HEK293 (cell line): ENCODE results near the gene KRT222.
A peak's percentile ranks its signal among the peaks of the same experiment; 100 is the strongest.

Source experiments
- GFI1B ChIP-seq: fragments of 450-650 bp; formaldehyde crosslinking; IDR thresholded peaks from 2 replicates; pipeline ENCODE4 v1.5.1; 2016; ENCODE audit warnings: missing biosample characterization, missing genetic modification characterization
- HIC1 ChIP-seq: fragments of 450-650 bp; formaldehyde crosslinking; IDR thresholded peaks from 2 replicates; pipeline ENCODE4 v1.5.1; 2016; ENCODE audit warnings: missing biosample characterization, missing genetic modification characterization
- KLF16 ChIP-seq: fragments of 450-650 bp; formaldehyde crosslinking; IDR thresholded peaks from 2 replicates; pipeline ENCODE4 v1.5.1; 2017; ENCODE audit warnings: missing biosample characterization, missing genetic modification characterization
- KLF8 ChIP-seq: fragments of 450-650 bp; formaldehyde crosslinking; IDR thresholded peaks from 2 replicates; pipeline ENCODE4 v1.5.1; 2016; ENCODE audit warnings: missing biosample characterization, missing genetic modification characterization
- KLF9 ChIP-seq: fragments of 450-650 bp; formaldehyde crosslinking; IDR thresholded peaks from 2 replicates; pipeline ENCODE4 v1.5.1; 2016; ENCODE audit warnings: missing biosample characterization, missing genetic modification characterization, low read depth
- PRDM6 ChIP-seq: fragments of 450-650 bp; formaldehyde crosslinking; IDR thresholded peaks from 2 replicates; pipeline ENCODE4 v1.5.1; 2017; ENCODE audit warnings: missing biosample characterization, missing genetic modification characterization
- SALL2 ChIP-seq: fragments of 450-650 bp; formaldehyde crosslinking; IDR thresholded peaks from 2 replicates; pipeline ENCODE4 v1.5.0; 2017; ENCODE audit warnings: missing biosample characterization, mild to moderate bottlenecking, missing genetic modification characterization, borderline replicate concordance
- TRIM28 ChIP-seq: IDR thresholded peaks from 2 replicates; pipeline ENCODE4 v1.6.1; 2011; ENCODE audit warnings: low read length, control low read depth, borderline replicate concordance
- YY2 ChIP-seq: fragments of 450-650 bp; formaldehyde crosslinking; IDR thresholded peaks from 2 replicates; pipeline ENCODE4 v1.5.1; 2016; ENCODE audit warnings: missing biosample characterization, missing genetic modification characterization
- ZFP37 ChIP-seq: fragments of 450-650 bp; formaldehyde crosslinking; IDR thresholded peaks from 2 replicates; pipeline ENCODE4 v1.5.1; 2016; ENCODE audit warnings: missing biosample characterization, missing genetic modification characterization
- ZNF112 ChIP-seq: fragments of 450-650 bp; formaldehyde crosslinking; IDR thresholded peaks from 2 replicates; pipeline ENCODE4 v1.5.0; 2017; ENCODE audit warnings: missing biosample characterization, missing genetic modification characterization
- ZNF211 ChIP-seq: fragments of 450-650 bp; formaldehyde crosslinking; IDR thresholded peaks from 2 replicates; pipeline ENCODE4 v1.5.1; 2016; ENCODE audit warnings: low read depth, missing biosample characterization, missing genetic modification characterization
- ZNF26 ChIP-seq: fragments of 450-650 bp; formaldehyde crosslinking; IDR thresholded peaks from 2 replicates; pipeline ENCODE4 v1.5.1; 2016; ENCODE audit warnings: missing biosample characterization, missing genetic modification characterization
- ZNF266 ChIP-seq: fragments of 450-650 bp; formaldehyde crosslinking; IDR thresholded peaks from 2 replicates; pipeline ENCODE4 v1.5.1; 2016; ENCODE audit warnings: missing biosample characterization, missing genetic modification characterization, low read depth
- ZNF311 ChIP-seq: fragments of 450-650 bp; formaldehyde crosslinking; IDR thresholded peaks from 2 replicates; pipeline ENCODE4 v1.5.1; 2017; ENCODE audit warnings: missing biosample characterization, missing genetic modification characterization, borderline replicate concordance
- ZNF391 ChIP-seq: fragments of 450-650 bp; formaldehyde crosslinking; IDR thresholded peaks from 2 replicates; pipeline ENCODE4 v1.5.1; 2016; ENCODE audit warnings: low read depth, missing biosample characterization, missing genetic modification characterization, borderline replicate concordance
- ZNF423 ChIP-seq: fragments of 450-650 bp; formaldehyde crosslinking; IDR thresholded peaks from 2 replicates; pipeline ENCODE4 v1.5.1; 2016; ENCODE audit warnings: missing biosample characterization, missing genetic modification characterization
- ZNF514 ChIP-seq: fragments of 450-650 bp; formaldehyde crosslinking; IDR thresholded peaks from 2 replicates; pipeline ENCODE4 v1.5.1; 2016; ENCODE audit warnings: missing biosample characterization, missing genetic modification characterization
- ZNF544 ChIP-seq: fragments of 450-650 bp; formaldehyde crosslinking; IDR thresholded peaks from 2 replicates; pipeline ENCODE4 v1.5.0; 2017; ENCODE audit warnings: missing biosample characterization, missing genetic modification characterization
- ZNF600 ChIP-seq: fragments of 450-650 bp; formaldehyde crosslinking; IDR thresholded peaks from 2 replicates; pipeline ENCODE4 v1.5.1; 2016; ENCODE audit warnings: missing biosample characterization, missing genetic modification characterization
- ZNF660 ChIP-seq: fragments of 450-650 bp; IDR thresholded peaks from 2 replicates; pipeline ENCODE4 v1.5.1; 2018; ENCODE audit warnings: missing biosample characterization, mild to moderate bottlenecking, missing genetic modification characterization
- ZNF664 ChIP-seq: fragments of 450-650 bp; formaldehyde crosslinking; IDR thresholded peaks from 2 replicates; pipeline ENCODE4 v1.5.1; 2016; ENCODE audit warnings: missing biosample characterization, missing genetic modification characterization
- ZNF747 ChIP-seq: fragments of 450-650 bp; formaldehyde crosslinking; IDR thresholded peaks from 2 replicates; pipeline ENCODE4 v1.5.1; 2016; ENCODE audit warnings: missing biosample characterization, missing genetic modification characterization
- ZSCAN18 ChIP-seq: fragments of 450-650 bp; formaldehyde crosslinking; IDR thresholded peaks from 2 replicates; pipeline ENCODE4 v1.5.1; 2016; ENCODE audit warnings: missing biosample characterization, missing genetic modification characterization
- ZXDB ChIP-seq: fragments of 450-650 bp; formaldehyde crosslinking; IDR thresholded peaks from 2 replicates; pipeline ENCODE4 v1.5.1; 2016; ENCODE audit warnings: missing biosample characterization, missing genetic modification characterization
- TF ChIP-seq, protein P1 (sequence below): fragments of 450-650 bp; formaldehyde crosslinking; IDR thresholded peaks from 2 replicates; pipeline ENCODE4 v1.5.1; 2016; ENCODE audit warnings: missing biosample characterization, missing genetic modification characterization
- TF ChIP-seq, protein P2 (sequence below): fragments of 450-650 bp; formaldehyde crosslinking; IDR thresholded peaks from 2 replicates; pipeline ENCODE4; 2016; ENCODE audit warnings: missing biosample characterization, missing genetic modification characterization
- TF ChIP-seq, protein P3 (sequence below): fragments of 450-650 bp; formaldehyde crosslinking; IDR thresholded peaks from 2 replicates; pipeline ENCODE4 v1.5.1; 2016; ENCODE audit warnings: missing biosample characterization, missing genetic modification characterization

KRT222 gene

DNA sequence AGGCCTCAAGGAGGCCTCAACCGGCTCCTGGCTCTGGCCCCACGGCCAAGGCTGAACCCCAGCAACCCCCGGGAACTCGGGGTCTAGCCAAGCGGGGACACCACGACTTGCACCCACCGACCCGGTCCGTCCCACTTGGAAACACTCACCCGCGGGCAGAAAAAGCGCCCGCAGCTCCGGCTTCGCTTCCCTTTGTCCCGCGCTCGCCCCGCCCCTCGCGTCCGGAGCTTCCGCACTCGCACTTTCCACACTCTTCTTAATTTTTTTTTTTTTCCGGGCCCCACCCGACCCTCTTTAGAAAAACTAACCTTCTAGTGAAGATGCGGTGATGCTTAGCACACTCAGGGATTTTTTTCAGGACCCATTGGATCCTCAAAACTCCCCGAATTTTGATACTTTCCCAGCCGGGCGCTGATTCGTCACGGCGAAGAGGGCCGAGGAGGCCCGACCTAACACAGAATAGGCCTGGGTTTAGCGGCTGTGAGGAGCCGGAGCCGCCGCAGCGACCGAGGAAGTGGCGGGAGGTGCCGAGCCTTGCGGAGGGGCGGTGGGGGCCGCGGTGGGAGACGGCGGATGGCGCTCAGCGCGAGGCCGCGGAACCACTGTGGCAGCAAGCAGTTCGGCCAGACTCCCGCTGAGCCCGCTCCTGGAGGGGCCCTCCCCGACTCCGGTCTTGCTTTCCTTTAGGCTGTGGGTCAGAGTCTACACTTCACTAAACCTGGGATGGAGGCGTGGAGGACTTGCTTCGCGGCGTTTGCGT is 17.2 kb downstream of the KRT222 start, which contains the start of gene SMARCE1 (continued):
- no peak for TF ChIP-seq ZNF747 (tag by site-specific recombination)
- no peak for TF ChIP-seq ZNF514 (tag by site-specific recombination)
- no peak for TF ChIP-seq ZNF211 (tag by site-specific recombination)
- TF ChIP-seq ZNF266 (tag by site-specific recombination), result no peak
- no peak for TF ChIP-seq ZNF544 (tag by site-specific recombination)
- peak; percentile 93 for TF ChIP-seq ZNF660
- no peak for TF ChIP-seq PRDM6 (tag by site-specific recombination)
- TF ChIP-seq ZSCAN18, result no peak
- TF ChIP-seq HIC1, result no peak
- TF ChIP-seq TRIM28, result no peak
- no peak for TF ChIP-seq ZNF311 (tag by site-specific recombination)
- peak; percentile 86; the same call in 1 of the 2 replicates for TF ChIP-seq ZNF391 (tag by site-specific recombination)
- peak; percentile 79; the same call in 1 of the 2 replicates for TF ChIP-seq ZFP37
- no peak for TF ChIP-seq ZNF112
- TF ChIP-seq ZNF423 (tag by site-specific recombination), result no peak
- peak; percentile 6; the same call in 1 of the 2 replicates for TF ChIP-seq GFI1B (tag by site-specific recombination)
- TF ChIP-seq KLF9 (tag by site-specific recombination), result peak; percentile 92
- TF ChIP-seq, protein P1, sequence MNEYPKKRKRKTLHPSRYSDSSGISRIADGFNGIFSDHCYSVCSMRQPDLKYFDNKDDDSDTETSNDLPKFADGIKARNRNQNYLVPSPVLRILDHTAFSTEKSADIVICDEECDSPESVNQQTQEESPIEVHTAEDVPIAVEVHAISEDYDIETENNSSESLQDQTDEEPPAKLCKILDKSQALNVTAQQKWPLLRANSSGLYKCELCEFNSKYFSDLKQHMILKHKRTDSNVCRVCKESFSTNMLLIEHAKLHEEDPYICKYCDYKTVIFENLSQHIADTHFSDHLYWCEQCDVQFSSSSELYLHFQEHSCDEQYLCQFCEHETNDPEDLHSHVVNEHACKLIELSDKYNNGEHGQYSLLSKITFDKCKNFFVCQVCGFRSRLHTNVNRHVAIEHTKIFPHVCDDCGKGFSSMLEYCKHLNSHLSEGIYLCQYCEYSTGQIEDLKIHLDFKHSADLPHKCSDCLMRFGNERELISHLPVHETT, result peak; percentile 89
- TF ChIP-seq, protein P2, sequence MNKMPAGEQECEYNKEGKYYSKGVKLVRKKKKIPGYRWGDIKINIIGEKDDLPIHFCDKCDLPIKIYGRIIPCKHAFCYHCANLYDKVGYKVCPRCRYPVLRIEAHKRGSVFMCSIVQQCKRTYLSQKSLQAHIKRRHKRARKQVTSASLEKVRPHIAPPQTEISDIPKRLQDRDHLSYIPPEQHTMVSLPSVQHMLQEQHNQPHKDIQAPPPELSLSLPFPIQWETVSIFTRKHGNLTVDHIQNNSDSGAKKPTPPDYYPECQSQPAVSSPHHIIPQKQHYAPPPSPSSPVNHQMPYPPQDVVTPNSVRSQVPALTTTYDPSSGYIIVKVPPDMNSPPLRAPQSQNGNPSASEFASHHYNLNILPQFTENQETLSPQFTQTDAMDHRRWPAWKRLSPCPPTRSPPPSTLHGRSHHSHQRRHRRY (tag by site-specific recombination), result 0 out of 2 replicates have a peak, but pooled peaks have one; percentile 68
- peak; percentile 88 for TF ChIP-seq KLF8 (tag by site-specific recombination)
- TF ChIP-seq ZNF664 (tag by site-specific recombination), result no peak; the same call in 1 of the 2 replicates
- peak; percentile 82; the same call in 1 of the 2 replicates for TF ChIP-seq ZXDB (tag by site-specific recombination)
- peak; percentile 94 for TF ChIP-seq KLF16
- no peak for TF ChIP-seq SALL2
- TF ChIP-seq YY2 (tag by site-specific recombination), result 0 out of 2 replicates have a peak, but pooled peaks have one; percentile 51
- no peak for TF ChIP-seq ZNF26 (tag by site-specific recombination)
- peak; percentile 80 for TF ChIP-seq ZNF600 (tag by site-specific recombination)
- TF ChIP-seq, protein P3, sequence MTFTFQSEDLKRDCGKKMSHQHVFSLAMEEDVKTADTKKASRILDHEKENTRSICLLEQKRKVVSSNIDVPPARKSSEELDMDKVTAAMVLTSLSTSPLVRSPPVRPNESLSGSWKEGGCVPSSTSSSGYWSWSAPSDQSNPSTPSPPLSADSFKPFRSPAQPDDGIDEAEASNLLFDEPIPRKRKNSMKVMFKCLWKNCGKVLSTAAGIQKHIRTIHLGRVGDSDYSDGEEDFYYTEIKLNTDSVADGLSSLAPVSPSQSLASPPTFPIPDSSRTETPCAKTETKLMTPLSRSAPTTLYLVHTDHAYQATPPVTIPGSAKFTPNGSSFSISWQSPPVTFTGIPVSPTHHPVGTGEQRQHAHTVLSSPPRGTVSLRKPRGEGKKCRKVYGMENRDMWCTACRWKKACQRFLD (tag by site-specific recombination), result 0 out of 2 replicates have a peak, but pooled peaks have one; percentile 31
